T-helper 22 cell (primary cell): Measurements from ENCODE around the gene PLSCR1.

Source experiments
- DNase-seq: peaks from one replicate; pipeline ENCODE4 v3.0.0-alpha.2; 2020; ENCODE audit warnings: low read depth

Gene PLSCR1

GRCh38 chr3:146472611-146473010 is 71.8 kb downstream of the PLSCR1 start:
- no peak for DNase-seq

- no peak for DNase-seq
Observed at GRCh38 chr3:146471012-146471411, 73.4 kb downstream of the PLSCR1 start.

DNA sequence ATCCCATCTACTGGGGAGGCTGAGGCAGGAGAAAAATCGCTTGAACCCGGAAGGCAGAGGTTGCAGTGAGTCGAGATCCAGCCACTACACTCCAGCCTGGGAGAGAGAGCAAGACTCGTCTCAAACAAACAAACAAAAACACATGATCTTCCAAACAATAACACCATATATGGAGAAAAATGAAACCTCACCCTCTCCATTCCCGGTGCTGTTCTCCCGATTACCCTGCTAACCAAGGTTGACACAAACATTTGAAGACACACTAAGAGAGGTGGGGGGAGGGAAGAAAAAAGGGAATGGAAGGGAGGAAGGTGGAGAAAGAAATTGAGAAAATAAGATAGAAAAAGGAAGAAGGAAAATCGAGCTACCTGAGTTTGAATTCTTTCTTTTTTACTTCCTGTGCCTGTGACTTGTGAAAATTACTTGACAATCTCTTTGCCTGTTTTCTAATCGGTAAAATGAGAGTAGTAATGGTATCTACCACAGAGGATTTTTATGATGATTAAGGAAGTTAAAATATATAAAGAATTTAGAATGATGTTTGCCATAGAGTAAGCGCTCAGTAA is 73.9 kb downstream of the PLSCR1 start:
- DNase-seq, result no peak

- DNase-seq, result peak; percentile 45
Observed at GRCh38 chr3:146469150-146470017, 75.0 kb downstream of the PLSCR1 start, which contains the start of gene PLSCR2. Gene PLSCR2 (minus strand): TSS chr3:146469561. CDS start chr3:146459904, 9,657 bp downstream.

DNA sequence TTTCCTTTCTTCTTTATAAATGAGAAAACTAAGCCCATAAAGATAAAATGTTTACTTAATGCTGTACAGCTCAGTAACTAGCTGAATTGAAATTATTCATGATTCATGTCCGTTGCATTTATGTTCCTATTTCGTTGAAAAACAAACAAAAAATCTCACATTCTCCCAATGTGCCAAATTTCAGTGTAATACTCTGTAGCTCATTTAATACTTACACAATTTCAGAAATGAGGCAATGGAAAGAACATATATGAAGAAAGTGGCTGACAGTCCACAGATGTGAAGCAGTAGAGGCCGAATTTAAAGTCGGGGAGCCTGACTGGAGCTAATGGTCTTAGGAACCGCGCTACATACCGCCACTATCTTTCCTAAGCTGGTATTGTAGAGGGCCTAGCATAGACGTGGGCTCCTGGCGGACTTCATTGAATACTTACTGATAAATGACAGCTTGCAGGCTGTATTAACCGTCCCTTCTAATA is 75.7 kb downstream of the PLSCR1 start:
- DNase-seq, result no peak

DNA sequence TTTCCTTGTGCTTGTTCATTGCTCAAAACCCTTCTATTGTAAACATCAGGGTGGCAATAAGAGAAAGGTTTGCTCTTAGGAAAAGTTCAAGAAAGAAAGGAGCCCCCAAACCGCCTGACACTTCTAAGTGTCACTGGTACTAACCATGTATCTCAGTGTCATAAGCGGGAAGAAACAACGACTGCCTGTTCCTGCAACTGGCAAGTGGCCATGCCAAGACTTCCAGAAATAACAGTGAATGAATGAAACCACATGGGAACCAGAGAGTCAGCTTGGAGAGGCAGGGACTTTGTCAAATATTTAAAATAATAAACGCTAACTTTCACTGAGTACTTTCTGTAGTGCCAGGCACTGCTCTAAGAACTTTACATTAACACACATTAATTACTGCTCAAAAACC is 76.2 kb downstream of the PLSCR1 start:
- no peak for DNase-seq

DNA sequence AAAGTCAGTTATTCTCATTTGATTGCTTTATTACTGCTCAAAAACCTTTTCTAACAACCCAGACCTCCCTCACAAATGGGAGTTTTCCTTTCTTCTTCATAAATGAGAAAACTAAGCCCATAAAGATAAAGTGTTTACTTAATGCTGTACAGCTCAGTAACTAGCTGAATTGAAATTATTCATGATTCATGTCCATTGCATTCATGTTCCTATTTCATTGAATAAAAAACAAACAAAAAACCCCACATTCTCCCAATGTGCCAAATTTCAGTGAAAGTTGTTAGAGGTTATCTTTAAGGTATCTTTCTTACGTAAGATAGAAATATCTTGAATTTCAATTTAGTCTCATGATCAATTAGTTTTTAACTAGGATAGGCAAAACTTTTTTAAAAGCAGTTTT is 77.8 kb downstream of the PLSCR1 start:
- DNase-seq, result no peak

- no peak for DNase-seq
Observed at GRCh38 chr3:146465693-146466465, 78.5 kb downstream of the PLSCR1 start.
